Glomerular endothelial cell (primary cell): ENCODE measurements around the gene RTN4RL2. TPM values are rescaled to one million over a fixed set of nuclear protein-coding genes. Genes with fewer than 3 reads are reported as not detected.

ENCODE experiments used
- DNase-seq: peaks from one replicate; pipeline ENCODE4 v3.0.0-alpha.2; 2011; ENCODE audit warnings: low read depth, low spot score; ENCODE audit errors: extremely low read depth
- total RNA-seq: library from RNA; depleted of rRNA; stranded (reverse); fragments of >200 nt; gene quantifications from 2 replicates; pipeline ENCODE4 v1.2.3, GENCODE V29; 2015

The RTN4RL2 gene
- total RNA-seq, 1 donor from 2014 or later = 0.23 TPM

DNA sequence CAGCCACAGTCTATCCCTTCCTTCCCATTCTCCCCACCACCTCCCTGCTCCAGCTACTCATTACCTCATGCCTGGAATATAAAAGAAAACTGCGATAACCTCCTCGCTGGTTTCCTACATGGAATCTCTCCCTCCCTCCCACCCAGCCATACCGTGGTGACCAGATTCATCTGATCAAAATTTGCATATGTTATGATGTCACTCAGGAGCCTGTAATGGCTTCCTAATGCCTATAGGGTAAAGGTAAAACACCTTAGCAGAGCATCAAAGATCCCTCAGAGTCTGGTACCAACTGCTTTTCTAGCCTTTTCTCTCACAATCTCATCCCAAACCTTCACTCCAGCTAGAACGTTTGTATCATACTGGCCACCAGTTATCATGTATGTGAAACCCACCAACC, 19.6 kb downstream of the RTN4RL2 start:
- no peak for DNase-seq

DNA sequence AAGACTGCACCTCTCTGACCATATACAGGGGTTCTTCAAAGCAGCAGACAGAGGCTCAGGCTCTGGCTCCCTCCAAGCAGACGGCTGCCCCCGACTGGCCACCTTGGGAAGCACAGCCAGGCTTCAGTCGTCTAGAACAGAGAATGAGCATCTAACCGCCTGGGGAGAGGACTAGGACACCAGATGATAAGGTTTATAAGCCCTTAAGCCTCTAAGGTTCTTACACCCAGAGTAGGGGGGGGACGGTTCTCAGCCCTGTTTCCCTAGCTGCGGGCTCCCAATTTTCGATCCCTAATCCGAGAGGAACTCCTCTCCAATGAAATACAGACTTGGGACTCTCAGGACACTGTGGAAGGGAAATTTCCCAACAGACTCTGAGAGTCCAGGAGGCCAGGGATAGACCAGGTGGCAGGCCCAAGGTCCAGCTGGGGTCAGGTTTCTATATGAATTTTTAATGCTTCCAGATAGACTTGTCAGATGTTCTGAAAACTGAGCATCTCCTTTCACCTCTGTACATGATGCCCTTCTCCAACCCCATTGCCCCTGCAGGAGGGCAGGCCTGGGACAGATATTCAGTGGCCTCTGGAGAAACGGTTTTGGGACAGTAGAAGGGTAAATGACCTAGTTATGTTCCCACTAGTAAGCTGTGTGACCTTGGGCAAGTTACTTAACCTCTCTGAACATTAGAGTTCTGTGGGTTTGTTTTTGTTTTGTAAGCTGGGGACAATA, 20.2 kb downstream of the RTN4RL2 start:
- DNase-seq = no peak

DNA sequence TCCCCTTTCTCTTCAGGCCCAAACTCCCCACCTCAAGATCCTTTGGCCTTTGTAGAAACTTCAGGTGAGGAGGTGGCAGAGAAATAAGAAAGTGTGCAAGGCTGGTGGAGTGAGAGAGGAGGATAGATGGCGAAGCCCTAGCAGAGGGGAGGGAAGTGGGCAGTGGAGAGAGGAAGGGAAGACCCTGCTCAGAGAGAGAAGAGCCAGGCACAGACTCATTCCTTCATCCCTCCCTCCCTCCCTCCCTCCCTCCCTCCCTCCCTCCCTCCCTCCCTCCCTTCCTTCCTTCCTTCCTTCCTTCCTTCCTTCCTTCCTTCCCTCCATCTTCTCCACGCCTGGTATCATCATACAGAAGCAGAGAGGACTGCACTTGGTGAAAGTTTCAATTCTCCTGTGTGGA, 21.0 kb downstream of the RTN4RL2 start:
- no peak for DNase-seq

DNA sequence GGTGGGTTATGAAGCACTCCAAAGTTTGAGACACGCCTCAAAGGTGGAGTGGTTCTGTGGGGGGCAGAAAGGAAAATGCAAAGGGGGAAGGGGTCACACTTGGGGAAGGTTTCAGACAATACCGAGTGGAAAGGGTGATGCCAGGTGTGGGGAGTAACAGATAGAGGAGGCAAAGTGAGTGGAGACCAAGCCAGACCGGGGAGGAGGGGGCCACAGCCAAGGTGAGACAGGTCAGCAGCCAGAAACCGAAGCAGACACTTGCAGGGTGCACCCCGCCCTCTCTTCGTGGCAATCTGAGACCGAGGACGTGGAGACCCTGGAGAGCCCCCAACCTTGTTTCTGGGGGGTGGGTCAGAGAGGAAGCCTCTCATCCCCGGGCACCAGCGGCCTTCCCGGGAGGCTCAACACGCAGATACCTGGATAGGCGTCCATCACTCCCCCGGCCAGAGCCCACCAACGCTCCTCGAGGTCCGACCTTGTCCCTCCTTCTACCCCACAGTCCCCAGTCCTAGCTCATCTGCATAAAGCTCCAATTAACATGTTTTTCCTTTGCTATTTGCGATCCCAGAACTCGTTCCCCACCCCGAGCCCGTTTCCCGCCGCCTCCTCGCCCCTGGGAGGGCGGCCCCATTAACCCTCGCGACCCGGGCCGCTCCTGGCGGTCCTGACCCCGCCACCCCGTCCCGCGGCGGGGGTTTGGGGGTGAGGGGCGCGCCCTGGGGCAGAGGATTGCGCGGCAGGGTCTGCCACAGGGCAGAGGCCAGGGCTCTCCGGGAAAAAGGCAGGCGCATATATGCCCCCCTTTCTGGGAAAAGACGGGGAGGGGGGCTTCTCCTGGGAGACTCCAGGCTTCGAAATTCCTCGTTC, 21.8 kb downstream of the RTN4RL2 start:
- DNase-seq = no peak

DNA sequence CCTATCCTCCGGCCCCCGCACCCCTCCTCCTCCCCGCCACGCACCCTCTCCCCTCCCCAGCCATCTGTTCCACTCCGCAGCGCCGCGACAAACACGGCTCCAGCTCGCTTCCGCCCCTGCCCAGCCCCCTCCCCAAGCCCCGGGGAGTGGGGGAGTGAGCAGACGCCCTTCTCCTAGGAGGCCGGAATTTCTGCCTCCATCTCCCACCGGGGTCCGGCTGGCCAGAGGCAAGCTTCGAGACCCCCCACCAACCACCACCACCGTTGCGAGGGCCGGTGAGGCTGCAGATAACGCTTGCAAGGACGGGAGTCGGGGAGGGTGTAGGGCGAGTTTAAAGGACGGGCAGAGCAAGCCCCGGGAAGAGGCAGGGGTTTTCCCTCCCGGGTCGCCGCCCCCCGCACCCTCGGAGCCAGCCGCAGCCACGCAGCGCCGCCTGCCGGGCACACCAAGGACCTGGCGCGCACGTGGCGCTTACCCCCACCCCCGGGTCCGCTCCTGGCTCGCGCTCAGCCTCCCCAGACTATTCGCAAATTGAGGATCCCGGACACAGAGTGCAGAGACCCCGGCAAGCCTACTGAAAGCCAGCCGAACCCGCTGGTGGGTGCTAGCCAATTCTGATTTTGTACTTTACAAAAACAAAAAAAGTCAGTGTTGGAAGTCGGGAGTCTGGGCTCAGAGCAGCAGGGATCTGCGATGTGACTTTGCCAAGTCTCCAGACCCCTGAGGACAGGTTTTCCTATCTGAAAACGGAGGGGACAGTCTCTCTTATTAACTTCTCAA, 22.6 kb downstream of the RTN4RL2 start:
- DNase-seq = no peak

DNA sequence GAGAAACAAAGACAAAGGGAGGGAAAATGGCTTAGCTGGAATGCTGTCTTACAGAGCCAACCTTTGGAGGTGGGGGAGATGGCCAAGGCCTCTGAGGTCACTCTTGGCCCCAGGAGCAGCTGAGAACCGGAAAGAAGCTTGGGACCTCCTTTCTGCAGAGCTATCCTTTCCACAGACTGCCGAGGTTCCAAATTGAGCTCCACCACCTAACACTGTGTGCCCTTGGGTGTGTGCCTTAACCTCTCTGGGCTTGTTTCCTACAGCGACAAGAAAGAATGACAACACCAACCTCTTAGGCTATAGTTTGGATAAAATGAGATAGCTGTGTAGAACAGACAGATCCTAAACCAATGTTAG, 23.2 kb downstream of the RTN4RL2 start:
- DNase-seq = no peak

DNA sequence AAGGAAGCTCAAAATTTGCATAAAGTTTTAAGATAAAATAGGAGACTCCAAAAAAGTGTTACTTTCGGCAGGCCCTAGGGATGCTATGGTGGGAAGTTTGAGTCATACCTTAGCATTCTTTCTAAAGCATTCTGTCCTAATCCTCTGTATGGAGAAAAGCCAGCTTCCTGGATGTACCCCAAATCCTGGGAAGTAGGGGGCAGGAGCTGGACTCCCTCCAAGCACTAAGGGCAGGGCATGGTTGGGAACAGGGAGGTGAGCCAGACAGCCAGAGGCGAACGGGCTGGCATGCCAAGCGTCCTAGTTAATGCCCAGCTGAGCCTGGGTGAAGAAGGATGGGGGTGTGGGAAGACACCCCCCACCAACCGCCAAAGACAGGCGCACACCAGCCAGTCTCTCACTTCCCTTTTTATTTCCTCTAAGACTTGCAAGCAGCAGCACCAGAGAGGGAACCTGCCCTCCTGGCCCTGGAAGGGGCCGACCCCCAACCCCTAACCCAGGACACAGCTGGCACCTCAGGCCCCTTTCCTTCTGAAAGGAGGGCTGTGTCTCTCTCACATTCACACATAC, 23.9 kb downstream of the RTN4RL2 start:
- DNase-seq = no peak

DNA sequence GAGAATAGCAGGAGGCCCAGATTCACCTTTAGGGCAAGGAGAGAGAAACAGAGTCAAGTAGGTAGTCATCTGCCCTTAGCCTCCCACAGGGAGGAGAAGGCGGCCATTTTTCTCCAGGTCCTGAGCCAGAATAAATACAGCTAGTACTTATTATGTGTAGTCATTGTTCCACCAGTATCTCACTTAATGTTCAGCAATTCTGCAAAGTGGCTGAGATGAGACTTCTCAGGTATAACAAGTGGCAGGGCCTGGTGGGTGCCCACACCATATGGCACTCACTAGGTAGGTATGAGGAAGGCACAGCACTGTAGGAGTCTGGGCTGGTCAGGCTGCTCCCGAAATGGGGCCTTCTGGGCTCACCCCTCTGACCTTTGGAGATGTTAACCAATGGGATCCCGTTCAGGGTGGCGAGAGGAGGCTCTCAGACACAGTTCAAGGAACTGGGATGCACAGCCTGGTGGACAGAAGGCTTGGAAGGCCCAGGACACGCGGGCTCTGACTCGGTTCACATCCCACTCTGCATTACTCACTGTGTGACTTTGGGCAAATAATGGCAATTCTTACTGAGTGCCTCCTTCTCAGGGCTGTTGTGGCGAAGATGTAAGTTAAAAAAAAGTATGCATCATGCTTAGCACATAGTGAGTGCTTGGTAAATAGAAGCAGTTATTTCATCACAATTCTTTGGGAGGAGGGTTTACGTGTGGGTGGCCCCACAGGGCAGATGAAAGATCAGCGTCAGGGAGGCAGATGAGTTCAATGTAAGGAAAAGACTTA, 25.1 kb downstream of the RTN4RL2 start:
- no peak for DNase-seq

DNA sequence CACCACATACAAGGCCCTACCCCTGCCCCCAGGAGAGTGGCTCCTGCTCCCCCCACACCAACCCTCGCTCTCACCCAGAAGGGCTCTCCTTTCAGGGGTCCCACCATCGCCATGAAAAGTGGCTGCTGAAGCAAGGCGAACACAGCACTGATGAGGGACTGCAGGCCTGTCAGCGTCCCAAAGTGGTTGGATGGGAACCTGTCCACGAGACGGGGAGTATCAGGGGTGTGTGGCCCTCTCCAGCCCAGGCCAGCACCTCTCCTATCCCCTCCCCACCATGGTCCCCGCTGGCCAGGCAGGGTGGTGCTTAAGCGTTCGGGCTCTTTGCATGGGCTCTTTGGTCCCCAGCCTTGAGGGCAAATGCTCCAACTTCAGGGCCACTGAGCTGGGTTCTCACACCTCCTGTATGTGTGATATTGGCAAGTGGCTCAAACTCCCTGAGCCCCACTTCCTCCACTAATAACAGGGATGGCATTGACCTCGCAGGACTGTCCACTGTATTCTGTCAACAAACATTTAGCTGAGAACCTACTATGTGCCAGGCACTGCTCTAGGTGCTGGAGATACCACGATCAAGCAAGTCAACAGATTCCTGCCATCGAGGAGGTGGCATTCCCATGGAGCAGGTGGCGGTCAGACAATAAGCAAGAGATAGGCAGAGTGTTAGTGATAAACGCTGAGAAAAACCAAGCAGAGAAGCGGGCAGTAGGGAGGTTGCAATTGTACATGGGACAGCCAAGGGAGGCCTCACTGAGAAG, 26.9 kb downstream of the RTN4RL2 start:
- no peak for DNase-seq

DNA sequence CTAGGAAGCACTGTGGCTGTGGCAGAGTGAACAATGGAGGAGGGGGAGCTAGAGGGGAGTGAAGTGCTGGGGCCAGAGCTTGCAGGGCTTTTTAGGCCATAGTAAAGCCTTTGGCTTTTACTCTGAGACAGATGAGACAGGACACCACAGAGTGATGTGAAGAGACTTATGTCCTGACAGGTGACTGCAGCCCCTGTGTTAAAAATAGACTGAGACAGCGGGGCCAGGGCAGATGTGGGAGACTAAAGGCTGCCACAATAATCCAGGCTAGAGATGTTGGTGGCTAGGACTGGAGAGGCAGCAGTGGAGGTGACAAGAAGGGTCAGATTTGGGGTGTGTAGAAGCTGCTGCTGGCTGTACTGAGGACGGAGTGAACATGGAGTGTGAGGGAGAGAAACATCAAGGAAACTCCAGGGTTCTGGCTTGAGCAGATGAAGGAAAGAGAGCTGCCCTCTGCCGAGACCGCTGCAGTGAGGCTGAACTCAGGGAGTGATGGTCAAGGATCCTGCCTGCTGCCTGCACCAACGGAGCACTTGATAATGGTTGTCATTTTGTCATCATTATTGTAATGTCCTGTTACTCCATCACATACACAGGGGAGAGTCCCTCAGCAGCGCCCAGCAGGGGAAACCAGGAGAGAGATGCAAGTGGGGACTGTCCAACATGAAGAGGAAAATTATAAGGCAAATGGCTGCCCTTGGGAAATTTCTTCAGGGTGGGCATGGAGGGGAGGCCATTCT, 27.8 kb downstream of the RTN4RL2 start:
- DNase-seq = no peak

DNA sequence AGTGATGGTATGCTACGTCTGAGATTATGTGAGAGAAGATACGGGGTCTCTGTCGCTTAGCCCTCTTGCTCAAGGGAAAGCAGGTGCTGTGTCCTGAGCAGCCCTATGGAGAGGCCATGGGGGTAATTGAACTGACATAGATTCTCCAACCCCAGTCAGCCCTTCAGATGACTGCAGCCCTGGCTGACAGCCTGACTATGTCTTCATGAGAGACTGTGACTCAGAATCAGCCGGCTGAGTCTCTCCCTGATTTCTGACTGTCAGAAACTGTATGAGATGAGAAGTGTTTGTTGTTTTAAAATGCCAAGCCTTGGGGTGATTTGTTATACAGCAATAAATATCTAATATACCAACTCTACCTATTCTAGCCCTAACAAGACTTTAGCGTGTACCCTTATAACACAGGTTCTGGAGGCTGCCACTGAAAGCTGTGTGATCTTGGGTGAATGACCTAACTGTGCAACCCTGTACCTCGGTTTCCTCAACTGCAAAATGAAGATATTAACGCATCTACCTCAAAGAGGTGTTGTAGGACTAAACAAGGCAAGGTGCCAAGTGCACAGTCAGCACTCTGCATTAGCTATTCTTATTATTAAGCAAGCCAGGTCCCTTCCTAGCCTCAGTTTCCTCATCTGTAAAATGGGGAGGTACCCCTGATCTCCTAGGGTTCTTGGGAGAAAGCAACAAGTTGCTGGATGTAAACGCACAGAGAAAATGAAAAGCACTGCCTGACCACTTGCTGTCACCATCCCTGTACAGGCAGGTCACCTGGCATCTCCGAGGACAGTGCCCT, 30.3 kb downstream of the RTN4RL2 start:
- no peak for DNase-seq

DNA sequence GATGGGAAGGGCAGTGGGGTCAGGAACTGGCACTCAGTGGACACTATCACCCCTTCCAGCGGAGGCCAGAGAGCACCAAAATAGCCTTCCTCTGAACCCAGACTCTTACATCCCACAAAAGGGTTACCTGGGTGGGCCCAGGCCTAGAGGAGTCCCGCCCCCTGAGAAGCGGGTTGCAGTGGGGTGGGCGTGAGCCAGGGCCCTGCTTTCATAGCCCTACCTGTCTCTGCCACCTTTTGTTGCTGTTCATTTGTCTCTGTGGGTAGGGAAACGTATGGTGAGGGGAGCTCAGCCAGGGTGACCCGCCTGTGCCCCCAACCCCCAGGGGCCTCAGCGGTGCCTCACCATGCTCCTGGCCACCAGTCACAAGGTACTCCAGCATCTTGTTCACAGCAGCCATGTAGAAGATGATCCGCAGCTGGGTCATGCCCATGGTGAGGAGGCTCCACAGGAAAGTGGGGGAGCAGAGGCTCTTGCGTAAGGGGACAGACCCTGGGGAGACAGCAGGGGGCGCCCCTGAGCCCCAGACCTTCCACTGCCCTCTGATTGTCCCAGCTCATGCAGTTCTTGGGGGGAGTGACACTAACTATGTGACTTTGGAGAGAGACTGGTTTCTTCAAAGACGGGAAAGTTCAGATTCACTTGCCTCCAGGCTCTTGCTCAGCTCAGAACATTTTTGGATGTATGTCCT, 31.2 kb downstream of the RTN4RL2 start:
- DNase-seq = no peak

DNA sequence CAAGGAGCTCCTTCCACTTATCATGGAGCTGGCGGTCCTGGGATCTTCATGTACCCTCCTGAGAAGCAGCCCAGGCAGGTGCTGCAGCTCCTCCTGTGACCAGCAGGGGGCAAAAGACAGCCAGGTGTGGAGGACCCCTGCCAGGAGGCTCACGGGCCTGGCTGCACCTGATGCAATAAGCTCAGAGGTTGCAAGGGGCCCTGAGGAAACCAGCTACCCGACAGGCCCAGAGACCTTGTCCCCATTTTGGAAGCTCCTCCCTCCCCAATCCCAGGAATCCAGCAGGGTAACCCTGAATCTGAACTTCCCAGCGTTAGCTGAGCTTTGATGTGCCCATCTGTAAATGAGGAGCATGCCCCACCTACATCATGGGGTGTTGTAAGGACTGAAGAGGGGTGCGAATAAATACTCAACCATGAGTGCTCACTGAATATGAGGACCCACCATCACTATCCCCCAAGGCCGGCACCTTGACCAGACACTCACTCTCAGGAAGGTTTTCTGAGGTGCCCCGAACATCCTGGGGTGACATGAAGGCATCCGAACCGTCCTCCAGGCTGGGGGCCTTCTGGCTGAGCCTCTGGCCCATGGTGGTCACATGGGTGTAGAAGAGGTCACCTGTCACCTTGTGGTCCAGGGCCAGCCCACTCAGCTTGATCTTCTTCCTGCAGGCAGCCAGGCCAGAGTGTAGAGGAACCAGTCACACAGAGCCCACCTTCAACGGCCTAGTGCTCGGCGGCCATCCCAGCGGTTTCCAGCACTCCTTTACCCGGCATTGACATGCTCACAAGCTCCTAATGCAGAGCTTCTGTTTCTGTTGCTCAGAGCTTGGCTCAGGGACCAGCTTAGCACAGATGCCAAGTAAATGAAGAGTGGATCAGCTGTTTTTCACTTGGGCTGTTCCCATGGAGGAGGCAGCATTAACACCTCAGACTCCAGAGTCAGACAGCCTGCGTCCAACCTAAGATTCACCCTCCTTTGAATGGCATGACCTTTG, 33.5 kb downstream of the RTN4RL2 start:
- DNase-seq = no peak

DNA sequence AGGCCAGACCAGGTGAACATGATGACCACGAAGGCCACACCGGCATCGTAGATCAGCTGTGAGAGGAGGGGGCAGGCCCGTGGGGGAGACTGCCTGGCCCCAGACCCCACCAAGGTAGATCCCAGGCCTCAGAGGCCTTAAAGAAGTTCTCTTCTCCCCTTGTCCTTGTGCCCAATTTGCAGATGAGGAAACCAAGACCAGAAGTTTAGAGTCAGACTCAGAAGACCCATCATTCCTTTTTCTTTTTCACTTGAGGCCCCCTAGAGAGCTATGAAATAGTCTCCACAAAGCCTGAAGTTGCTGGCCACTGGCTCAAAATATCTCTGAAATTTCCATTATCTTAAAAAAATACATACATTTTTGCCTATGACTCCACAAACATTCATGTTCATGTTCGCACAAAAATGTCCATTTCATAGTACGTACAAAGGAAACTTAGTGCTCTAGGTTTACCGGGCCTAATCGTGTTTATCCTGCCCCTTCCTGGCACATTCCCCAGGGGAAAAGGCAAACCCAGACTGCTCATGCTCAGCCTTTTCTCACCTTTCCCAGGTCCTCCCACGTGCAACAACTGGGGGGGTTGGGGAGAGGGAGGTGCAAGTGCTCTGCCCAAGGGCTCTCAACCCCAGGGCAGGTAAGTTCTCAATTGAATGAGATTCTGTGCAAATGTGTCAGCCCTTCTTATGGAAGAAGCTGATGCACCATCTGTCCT, 35.9 kb downstream of the RTN4RL2 start:
- no peak for DNase-seq

DNA sequence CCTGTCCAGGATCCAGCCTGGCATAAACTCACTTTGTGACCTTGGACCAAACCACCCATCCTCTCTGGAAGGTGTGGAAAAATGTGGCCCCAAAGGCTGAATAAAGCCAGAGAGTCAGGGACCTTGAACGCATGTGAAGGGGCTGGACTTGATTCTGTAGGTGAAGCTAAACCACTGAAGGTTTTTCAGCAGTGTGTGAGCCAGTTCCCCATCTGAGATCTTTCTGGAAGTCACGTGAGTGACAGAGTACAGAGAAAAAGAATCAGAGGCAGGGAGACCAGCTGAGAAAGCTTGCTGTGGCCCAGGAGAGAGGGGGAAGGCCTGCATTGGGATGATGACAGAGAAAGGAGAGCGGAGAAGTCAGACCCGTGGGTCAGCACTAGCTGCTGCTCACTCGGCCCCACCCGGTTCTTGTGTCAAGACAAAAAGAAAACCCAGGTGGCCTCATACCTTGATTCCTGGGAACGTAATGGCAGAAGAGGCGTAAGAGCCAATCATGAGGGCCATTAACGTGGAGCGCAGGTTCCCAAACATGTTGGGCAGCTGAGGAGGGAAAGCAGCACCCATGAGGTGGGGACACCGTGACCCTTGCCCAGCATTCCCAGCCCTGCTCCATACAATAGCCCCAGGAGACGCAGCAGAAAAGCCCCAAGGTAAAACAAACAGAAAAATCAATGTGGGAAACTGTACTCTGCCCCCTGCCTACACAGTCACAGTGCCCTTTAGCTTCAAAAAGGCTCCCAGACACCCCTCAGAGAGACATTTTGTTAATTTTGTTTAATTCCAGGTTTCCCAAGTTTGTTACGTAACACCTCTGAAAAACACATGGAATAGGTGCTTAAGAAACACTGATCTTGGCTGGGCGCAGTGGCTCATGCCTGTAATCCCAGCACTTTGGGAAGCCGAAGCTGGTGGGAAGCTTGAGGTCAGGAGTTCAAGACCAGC, 37.2 kb downstream of the RTN4RL2 start:
- no peak for DNase-seq
